Stimulated activated CD8-positive, alpha-beta memory T cell treated with anti-CD3 and anti-CD28 coated beads, Interleukin-12 subunit alpha, Interleukin-12 subunit beta, amount 100 ng/mL, for 24 hours (primary cell): Measurements from ENCODE around the gene ACP3.

Experiments
- DNase-seq: peaks from one replicate; pipeline ENCODE4 v3.0.0-alpha.2; 2020; ENCODE audit errors: extremely low read depth

The ACP3 gene

GRCh38 chr3:132315851-132316250 lies 1.4 kb upstream of the ACP3 start:
- DNase-seq = no peak

- DNase-seq = no peak
These were observed 1.2 kb downstream of the ACP3 start for GRCh38 chr3:132318451-132318850.

GRCh38 chr3:132321304-132321703 lies 4.1 kb downstream of the ACP3 start:
- DNase-seq = no peak

GRCh38 chr3:132325103-132325606 lies 7.9 kb downstream of the ACP3 start:
- DNase-seq = no peak

GRCh38 chr3:132325634-132326033 lies 8.4 kb downstream of the ACP3 start:
- DNase-seq = no peak

GRCh38 chr3:132326251-132326650 lies 9.0 kb downstream of the ACP3 start:
- no peak for DNase-seq

- no peak for DNase-seq
These were observed 14.9 kb downstream of the ACP3 start for GRCh38 chr3:132332082-132332481.

- DNase-seq = no peak
These were observed 15.3 kb downstream of the ACP3 start for GRCh38 chr3:132332508-132332907.

GRCh38 chr3:132341746-132342145 lies 24.5 kb downstream of the ACP3 start:
- no peak for DNase-seq

GRCh38 chr3:132342183-132342582 lies 25.0 kb downstream of the ACP3 start:
- no peak for DNase-seq

- no peak for DNase-seq
These were observed 25.4 kb downstream of the ACP3 start for GRCh38 chr3:132342610-132343009.

GRCh38 chr3:132343018-132343612 lies 25.9 kb downstream of the ACP3 start:
- DNase-seq = no peak

- no peak for DNase-seq
These were observed 27.6 kb downstream of the ACP3 start for GRCh38 chr3:132344666-132345280.

GRCh38 chr3:132346841-132347736 lies 29.9 kb downstream of the ACP3 start:
- DNase-seq = no peak

- no peak for DNase-seq
These were observed 30.6 kb downstream of the ACP3 start for GRCh38 chr3:132347811-132348210.

- no peak for DNase-seq
These were observed 31.3 kb downstream of the ACP3 start for GRCh38 chr3:132348531-132348930.

- DNase-seq = no peak
These were observed 33.6 kb downstream of the ACP3 start for GRCh38 chr3:132350814-132351213.

- DNase-seq = no peak
These were observed 34.1 kb downstream of the ACP3 start for GRCh38 chr3:132351222-132351806.

- peak; percentile 14 for DNase-seq
These were observed 35.4 kb downstream of the ACP3 start for GRCh38 chr3:132352556-132353143.

GRCh38 chr3:132354916-132355702 lies 37.9 kb downstream of the ACP3 start:
- DNase-seq = no peak

- no peak for DNase-seq
These were observed 39.4 kb downstream of the ACP3 start for GRCh38 chr3:132356568-132356967.
